ENCODE measurements around the gene FLT1. TPM values are rescaled to one million over a fixed set of nuclear protein-coding genes. Genes with fewer than 3 reads are reported as not detected.

The FLT1 gene
- total RNA-seq, 1 experiment from 2014 or later: not detected

DNA sequence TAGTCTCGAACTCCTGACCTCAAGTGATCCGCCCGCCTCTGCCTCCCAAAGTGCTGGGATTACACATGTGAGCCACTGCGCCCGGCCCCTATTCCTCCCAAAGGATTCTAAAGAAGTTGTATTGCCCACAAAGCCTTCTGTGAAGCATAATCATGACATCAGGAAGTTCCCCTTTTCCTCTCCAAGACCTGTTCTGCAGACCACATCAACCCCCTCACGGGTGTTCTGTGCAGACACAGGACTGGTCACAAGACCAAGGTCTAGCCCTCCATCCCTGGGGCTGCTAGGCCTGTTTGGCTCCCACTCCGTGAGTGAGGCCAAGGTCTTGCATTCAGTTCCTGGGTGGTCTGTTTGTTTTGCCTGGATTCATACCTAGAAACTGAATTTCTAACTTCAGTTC is 178.1 kb downstream of the FLT1 start:
- no peak overlapping the region for H3K4me2 ChIP-seq
- POLR2A ChIA-PET (ENCODE audit: unreplicated experiment): no interaction called here
- no peak overlapping the region for H3K27ac ChIP-seq
- no TSS peak for BruUV-seq (replicated peaks)
- H3K9me2 ChIP-seq (ENCODE audit: insufficient read depth): no peaks in the 10 kb centered on the region
- no peaks in the 10 kb centered on the region for H4K20me1 ChIP-seq (ENCODE audit: insufficient read depth)
- CTCF ChIA-PET: no interaction called here
- H3K9me3 ChIP-seq (ENCODE audit: insufficient read depth, low read depth): no peaks in the 10 kb centered on the region
- H3K4me3 ChIP-seq: no peak overlapping the region
- no peak for DNase-seq
- H2AFZ ChIP-seq: no peak overlapping the region
- H3K36me3 ChIP-seq (ENCODE audit: low read depth): no peaks in the 10 kb centered on the region
- H3K79me2 ChIP-seq (ENCODE audit: low read depth): no peaks in the 10 kb centered on the region
- no peaks in the 10 kb centered on the region for H3F3A ChIP-seq (ENCODE audit: insufficient read depth, low read depth)
- H3K4me1 ChIP-seq (replicated peaks; ENCODE audit: insufficient read depth): no peaks in the 10 kb centered on the region
- intact Hi-C loops (cut with micrococcal nuclease; ENCODE audit: unreplicated experiment): no loop called here
- H3K27me3 ChIP-seq (ENCODE audit: insufficient read depth, low read depth): peaks cover 22% of the 10 kb centered on the region; the same call in 1 of the 2 replicates
- TF ChIP-seq, protein P1, sequence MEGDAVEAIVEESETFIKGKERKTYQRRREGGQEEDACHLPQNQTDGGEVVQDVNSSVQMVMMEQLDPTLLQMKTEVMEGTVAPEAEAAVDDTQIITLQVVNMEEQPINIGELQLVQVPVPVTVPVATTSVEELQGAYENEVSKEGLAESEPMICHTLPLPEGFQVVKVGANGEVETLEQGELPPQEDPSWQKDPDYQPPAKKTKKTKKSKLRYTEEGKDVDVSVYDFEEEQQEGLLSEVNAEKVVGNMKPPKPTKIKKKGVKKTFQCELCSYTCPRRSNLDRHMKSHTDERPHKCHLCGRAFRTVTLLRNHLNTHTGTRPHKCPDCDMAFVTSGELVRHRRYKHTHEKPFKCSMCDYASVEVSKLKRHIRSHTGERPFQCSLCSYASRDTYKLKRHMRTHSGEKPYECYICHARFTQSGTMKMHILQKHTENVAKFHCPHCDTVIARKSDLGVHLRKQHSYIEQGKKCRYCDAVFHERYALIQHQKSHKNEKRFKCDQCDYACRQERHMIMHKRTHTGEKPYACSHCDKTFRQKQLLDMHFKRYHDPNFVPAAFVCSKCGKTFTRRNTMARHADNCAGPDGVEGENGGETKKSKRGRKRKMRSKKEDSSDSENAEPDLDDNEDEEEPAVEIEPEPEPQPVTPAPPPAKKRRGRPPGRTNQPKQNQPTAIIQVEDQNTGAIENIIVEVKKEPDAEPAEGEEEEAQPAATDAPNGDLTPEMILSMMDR (conservative IDR thresholded peaks at IDR 0.05): no peak
- TF ChIP-seq EZH2 (IDR thresholded peaks at IDR 0.05; ENCODE audit: low read depth): no peak

DNA sequence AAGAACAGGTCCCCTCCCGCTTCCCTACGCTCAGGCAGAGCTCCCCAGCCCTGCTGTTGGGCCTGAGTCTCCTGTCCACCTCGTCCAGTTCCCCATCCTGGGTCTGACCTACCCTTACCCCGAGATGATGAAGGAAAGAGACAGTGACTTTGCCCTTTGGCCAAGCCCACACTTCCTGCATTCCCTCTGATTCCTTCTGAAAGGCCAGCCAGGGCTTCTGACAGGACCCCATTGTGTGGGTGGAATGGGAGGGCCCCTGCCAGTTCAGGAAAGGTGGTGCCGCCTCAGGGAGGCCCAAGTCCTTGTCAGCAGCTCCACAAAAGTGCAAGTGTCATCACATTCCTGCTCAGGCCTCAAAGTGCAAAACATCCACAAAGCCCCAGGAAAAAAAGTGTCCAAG is 178.8 kb downstream of the FLT1 start:
- Histone ChIP-seq H3K27me3 (ENCODE audit: insufficient read depth, low read depth) (peaks cover 20% of the 10 kb centered on the region; the same call in 1 of the 2 replicates), H3K9me2 (ENCODE audit: insufficient read depth) (no peaks in the 10 kb centered on the region), H2AFZ (no peak overlapping the region), H3K4me2 (no peak overlapping the region), H4K20me1 (ENCODE audit: insufficient read depth) (no peaks in the 10 kb centered on the region), H3K27ac (no peak overlapping the region), H3F3A (ENCODE audit: insufficient read depth, low read depth) (no peaks in the 10 kb centered on the region), H3K36me3 (ENCODE audit: low read depth) (no peaks in the 10 kb centered on the region), H3K79me2 (ENCODE audit: low read depth) (no peaks in the 10 kb centered on the region), H3K9me3 (ENCODE audit: insufficient read depth, low read depth) (no peaks in the 10 kb centered on the region), H3K4me1 (replicated peaks; ENCODE audit: insufficient read depth) (no peaks in the 10 kb centered on the region), H3K4me3 (no peak overlapping the region)
- intact Hi-C loops (cut with micrococcal nuclease; ENCODE audit: unreplicated experiment): no loop called here
- BruUV-seq (replicated peaks): no TSS peak
- TF ChIP-seq EZH2 (IDR thresholded peaks at IDR 0.05; ENCODE audit: low read depth): no peak
- TF ChIP-seq, protein P1 (conservative IDR thresholded peaks at IDR 0.05): no peak
- ChIA-PET POLR2A (ENCODE audit: unreplicated experiment) (no interaction called here), CTCF (no interaction called here)
- no peak for DNase-seq

GRCh38 chr13:28314879-28315278 is 180.0 kb downstream of the FLT1 start:
- Histone ChIP-seq H3K27ac (no peak overlapping the region), H2AFZ (no peak overlapping the region), H3K4me2 (no peak overlapping the region), H3K4me3 (no peak overlapping the region), H3K9me2 (ENCODE audit: insufficient read depth) (no peaks in the 10 kb centered on the region), H3F3A (ENCODE audit: insufficient read depth, low read depth) (no peaks in the 10 kb centered on the region), H3K79me2 (ENCODE audit: low read depth) (no peaks in the 10 kb centered on the region), H3K4me1 (replicated peaks; ENCODE audit: insufficient read depth) (no peaks in the 10 kb centered on the region), H3K9me3 (ENCODE audit: insufficient read depth, low read depth) (no peaks in the 10 kb centered on the region), H3K36me3 (ENCODE audit: low read depth) (no peaks in the 10 kb centered on the region), H3K27me3 (ENCODE audit: insufficient read depth, low read depth) (peaks cover 21% of the 10 kb centered on the region; the same call in 1 of the 2 replicates), H4K20me1 (ENCODE audit: insufficient read depth) (no peaks in the 10 kb centered on the region)
- intact Hi-C loops (cut with micrococcal nuclease; ENCODE audit: unreplicated experiment): no loop called here
- TF ChIP-seq, protein P1 (conservative IDR thresholded peaks at IDR 0.05): no peak
- no peak for TF ChIP-seq EZH2 (IDR thresholded peaks at IDR 0.05; ENCODE audit: low read depth)
- no peak for DNase-seq
- CTCF ChIA-PET: no interaction called here
- POLR2A ChIA-PET (ENCODE audit: unreplicated experiment): no interaction called here
- BruUV-seq (replicated peaks): no TSS peak
